ENCODE results near the gene CADPS. TPM values are rescaled to one million over a fixed set of nuclear protein-coding genes. Genes with fewer than 3 reads are reported as not detected.

CADPS gene
- polyA plus RNA-seq, 1 of the 3 experiments (the other 2 are of a cell fraction) = 5.8 TPM

- Histone ChIP-seq H3K4me1 (ENCODE audit: control insufficient read depth in 1 of 2, insufficient read depth in 2 of 2, low read depth in 1 of 2, low read length in 1 of 2) (no peaks in the 10 kb centered on the region; a peak in 1 of 4 replicates), H3K79me2 (ENCODE audit: insufficient read depth) (no peaks in the 10 kb centered on the region), H2AFZ (ENCODE audit: low read depth) (no peak overlapping the region), H3K27me3 (ENCODE audit: insufficient read depth) (no peaks in the 10 kb centered on the region), H3F3A (replicated peaks; ENCODE audit: insufficient read depth) (no peaks in the 10 kb centered on the region), H3K9ac (no peak overlapping the region), H3K9me2 (no peaks in the 10 kb centered on the region), H3K36me3 (replicated peaks in 1 of 2; ENCODE audit: control insufficient read depth in 1 of 2, insufficient read depth in 2 of 2, low read length in 1 of 2) (no peaks in the 10 kb centered on the region), H3K9me3 (no peaks in the 10 kb centered on the region), H3K27ac (ENCODE audit: low read depth in 2 of 2, low read length in 1 of 2) (no peak overlapping the region), H4K20me1 (ENCODE audit: insufficient read depth) (no peaks in the 10 kb centered on the region), H3K4me3 (ENCODE audit: low read depth in 2 of 2, low read length in 1 of 2) (no peak overlapping the region), H3K4me2 (0 out of 2 replicates have a peak overlapping the region, but pooled peaks have one; percentile 24)
- POLR2A ChIA-PET = no interaction called here
- CTCF ChIA-PET = interaction anchor here (1.1 to 4.8 kb wide), 6 partner anchors 25 to 396 kb away, joined by 3 to 23 read pairs (median 4); no protein-coding TSS in a partner anchor
- WGBS (ENCODE audit: low lambda C conversion rate) = 80% methylated on average over 3 of the region's 3 CpGs
- no peak for DNase-seq
- TF ChIP-seq NRF1 (IDR thresholded peaks at IDR 0.05; ENCODE audit: low read depth, low read length) (no peak), SMC3 (IDR thresholded peaks at IDR 0.05; ENCODE audit: low read depth, low read length) (no peak), RAD21 (IDR thresholded peaks at IDR 0.05; ENCODE audit: low read length) (no peak), IRF3 (IDR thresholded peaks at IDR 0.05; ENCODE audit: low read depth, low read length) (no peak), ZBTB33 (IDR thresholded peaks at IDR 0.05; ENCODE audit: borderline replicate concordance, low read depth) (no peak), TEAD4 (IDR thresholded peaks at IDR 0.05; ENCODE audit: borderline replicate concordance, insufficient read depth) (no peak), MEF2A (IDR thresholded peaks at IDR 0.05; ENCODE audit: borderline replicate concordance, low read depth) (no peak), RXRA (IDR thresholded peaks at IDR 0.05; ENCODE audit: borderline replicate concordance, low read depth) (no peak), EP300 (IDR thresholded peaks at IDR 0.05; ENCODE audit: borderline replicate concordance in 1 of 2, low read depth in 1 of 2, low read length in 1 of 2) (no peak), SIN3A (IDR thresholded peaks at IDR 0.05; ENCODE audit: borderline replicate concordance, low read depth, low read length) (no peak), USF2 (IDR thresholded peaks at IDR 0.05; ENCODE audit: borderline replicate concordance, low read depth, low read length) (no peak), YY1 (IDR thresholded peaks at IDR 0.05; ENCODE audit: low read depth) (no peak), FOXJ3 (CRISPR knock-in tag; IDR thresholded peaks at IDR 0.05) (no peak), FOSL2 (IDR thresholded peaks at IDR 0.05; ENCODE audit: borderline replicate concordance, low read depth) (no peak)
These were observed 39.5 kb downstream of the CADPS start for GRCh38 chr3:62835554-62836236.

Data from SK-N-SH (cell line).